ENCODE data around the gene CDADC1.
A peak's percentile ranks its signal among the peaks of the same experiment; 100 is the strongest.

The CDADC1 gene

DNA sequence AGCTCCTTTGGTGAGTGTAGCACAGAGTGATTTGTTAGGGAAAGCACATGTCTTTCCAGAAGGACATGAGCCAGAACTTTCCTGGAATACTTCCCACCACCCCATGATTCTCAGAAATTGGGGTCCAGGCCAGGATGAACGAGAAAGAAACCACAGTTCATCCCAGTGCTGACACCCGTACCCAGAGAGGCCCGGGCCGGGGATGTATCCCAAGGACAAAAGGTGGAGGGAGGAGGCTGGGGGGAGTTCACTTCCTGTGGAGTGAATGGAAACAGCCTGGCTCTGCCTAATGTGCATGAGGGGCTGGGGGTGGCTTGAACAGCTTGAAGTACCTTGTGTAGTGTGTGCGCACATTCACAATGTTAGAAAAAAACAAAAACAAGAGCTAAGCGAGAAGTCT, 47.5 kb downstream of the CDADC1 start:
- no peak for DNase-seq (ENCODE audit: low read depth)

DNA sequence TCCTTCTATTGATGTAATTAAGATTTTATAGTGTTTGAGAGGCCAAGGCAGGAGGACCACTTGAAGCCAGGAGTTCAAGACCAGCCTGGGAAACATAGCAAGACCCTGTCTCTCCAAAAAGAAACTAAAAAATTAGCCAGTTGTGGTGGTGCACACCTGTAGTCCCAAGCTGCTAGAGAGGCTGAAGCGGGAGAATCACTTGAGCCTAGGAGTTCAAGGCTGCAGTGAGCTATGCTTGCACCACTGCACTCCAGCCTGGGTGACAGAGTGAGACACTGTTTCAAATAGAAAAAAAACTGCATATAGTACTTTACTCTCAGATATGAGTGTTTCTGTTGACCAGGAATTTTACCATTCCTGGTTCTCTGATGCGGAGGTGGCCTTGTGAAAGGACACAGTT, 48.9 kb downstream of the CDADC1 start:
- no peak for DNase-seq (ENCODE audit: low read depth)

DNA sequence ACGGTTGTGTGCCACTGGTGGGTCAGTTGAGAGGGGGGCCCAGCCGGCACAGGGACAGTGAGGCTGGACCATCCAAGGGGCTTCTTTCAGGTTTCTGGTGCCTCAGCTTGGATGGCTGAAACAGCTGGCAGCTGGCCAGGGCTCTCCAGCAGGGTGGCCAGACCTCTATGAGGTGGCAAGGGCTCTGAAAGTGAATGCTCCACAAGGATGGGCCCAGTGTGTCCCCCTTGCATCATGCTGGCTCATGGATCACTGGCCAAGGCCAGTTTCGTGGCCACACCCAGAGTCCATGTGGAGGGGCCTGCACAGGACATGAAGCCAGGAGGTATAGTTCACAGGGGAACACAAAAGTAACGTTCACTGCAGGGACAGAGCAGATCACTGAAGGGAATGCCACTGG, 49.6 kb downstream of the CDADC1 start:
- no peak for DNase-seq (ENCODE audit: low read depth)

DNA sequence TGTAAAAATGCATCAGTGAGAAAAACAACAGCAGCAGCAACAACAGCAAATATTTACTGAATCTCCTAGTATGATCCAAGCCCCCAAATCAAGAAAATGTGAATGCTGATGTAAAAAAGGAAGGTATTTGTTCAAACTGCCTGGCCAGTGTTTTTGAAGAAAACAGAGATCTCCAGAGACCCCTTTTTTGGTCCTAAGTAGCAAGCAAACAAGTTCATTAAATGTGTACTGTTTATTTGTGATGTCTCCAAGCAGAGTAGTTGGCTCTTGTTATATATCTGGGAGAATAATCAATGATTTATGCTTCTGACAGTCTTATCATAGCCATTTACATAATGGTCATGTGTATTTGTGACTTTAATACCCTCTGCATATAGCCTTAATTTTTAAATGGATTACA, 50.7 kb downstream of the CDADC1 start:
- DNase-seq (ENCODE audit: low read depth): no peak

DNA sequence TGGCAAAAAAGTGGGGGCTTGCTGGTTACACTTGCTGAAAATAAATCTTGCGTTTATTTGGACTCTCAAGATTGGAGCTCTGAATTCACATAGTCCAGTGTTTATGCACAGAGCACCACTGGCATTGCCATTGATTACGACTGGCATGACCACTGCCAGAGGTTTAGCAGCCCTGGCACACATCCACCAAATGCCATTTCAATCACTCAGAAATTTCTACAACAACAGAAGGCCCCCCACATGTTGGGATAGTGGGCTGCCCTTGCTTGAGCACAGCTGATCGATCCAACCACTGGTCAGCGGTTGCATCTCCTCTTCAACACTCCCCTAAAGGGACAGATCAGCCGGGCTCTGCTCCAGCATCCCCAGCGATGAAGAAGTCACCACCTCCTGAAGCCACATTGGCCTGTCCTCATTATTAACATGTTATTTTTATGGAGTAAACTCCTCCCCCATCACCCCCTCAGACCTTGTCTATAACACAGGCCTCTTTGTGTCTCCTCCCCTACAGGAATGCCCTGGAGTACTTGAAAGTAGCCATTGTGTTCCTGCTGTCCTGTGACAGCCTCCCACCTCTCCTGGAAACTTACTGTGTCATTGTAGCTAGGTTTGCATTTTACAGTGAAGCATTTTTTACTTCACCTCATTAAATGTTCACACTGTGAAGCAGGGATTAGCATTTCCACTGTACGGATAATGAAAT, 51.3 kb downstream of the CDADC1 start:
- DNase-seq (ENCODE audit: low read depth): no peak

DNA sequence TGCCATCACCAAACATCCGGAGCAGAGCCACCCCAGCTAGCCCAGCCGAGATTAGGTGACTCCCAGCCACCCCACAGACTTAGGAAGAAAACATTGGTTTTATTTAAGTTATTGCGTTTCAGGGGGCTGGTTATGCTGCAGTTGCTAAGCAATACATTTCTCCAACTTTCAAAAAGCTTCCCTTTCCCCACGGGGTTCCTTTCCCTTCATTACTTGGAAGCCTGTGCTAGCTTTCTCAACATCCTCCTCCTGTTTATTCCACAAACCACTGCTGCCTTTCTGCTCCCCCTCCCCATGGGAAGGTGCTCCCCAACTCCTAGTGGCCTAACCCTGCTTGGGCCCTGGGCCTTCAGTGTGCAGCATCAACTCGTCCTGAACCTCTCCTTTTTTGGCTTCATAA, 52.6 kb downstream of the CDADC1 start:
- no peak for DNase-seq (ENCODE audit: low read depth)

DNA sequence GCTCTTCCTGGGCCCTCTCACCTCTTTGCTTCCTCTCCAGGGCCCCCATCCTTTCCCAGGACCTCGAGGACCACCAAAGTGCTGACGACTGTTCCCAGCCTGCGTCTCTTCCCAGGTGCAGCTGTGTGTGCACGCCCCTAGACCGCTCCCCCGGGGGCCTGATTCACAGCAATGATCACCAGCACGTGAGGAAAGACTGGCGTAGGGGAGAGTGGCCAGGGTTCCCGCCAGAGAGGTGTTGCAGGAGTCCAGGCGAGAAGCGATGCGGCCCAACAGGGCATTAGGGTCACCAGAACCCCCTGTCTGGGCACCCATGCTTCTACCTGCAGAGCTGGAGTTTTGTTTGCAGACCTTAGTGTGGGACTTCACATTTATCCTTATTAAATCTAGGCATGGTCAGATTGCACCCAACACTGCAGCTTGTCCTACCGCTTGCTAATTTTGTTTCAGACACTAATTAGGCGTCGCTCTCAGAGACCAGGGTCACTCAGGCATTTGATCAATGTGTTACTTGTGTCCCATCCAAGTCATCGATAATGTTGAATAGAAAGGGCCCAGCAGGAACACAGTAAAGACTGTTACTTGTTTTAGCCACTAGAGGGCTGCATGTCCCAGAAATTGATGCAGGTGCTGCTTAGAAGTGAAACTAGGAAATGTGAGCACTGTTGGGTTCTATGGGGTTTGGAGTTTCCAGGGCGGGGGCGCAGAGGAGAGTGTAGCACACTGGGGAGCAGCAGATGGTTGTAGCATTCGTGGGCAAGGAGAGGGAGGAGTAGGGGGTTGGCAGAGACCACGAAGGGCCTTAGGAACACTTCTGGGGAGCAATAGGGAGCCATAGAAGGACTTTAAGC, 53.2 kb downstream of the CDADC1 start:
- peak; percentile 39 for DNase-seq (ENCODE audit: low read depth)

DNA sequence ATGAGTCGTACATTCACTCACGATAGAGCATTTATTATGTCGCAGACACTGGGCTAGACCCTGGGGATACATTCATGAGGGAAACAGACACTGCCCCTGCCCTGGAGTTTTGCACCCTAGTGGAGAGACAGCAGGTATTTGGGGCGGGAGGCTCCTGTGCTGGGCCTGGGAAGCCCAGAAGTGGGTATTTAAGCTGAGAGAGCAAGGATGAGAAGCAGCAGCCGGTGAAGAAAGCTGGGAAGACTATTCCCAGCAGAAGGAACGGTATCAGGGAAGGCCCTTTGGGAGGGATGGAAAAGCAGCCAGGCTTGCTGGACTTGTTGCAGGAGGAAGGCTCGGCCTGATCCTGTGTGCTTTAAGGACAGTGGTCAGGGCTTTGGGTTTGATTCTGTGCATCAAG, 54.5 kb downstream of the CDADC1 start:
- DNase-seq (ENCODE audit: low read depth): no peak

DNA sequence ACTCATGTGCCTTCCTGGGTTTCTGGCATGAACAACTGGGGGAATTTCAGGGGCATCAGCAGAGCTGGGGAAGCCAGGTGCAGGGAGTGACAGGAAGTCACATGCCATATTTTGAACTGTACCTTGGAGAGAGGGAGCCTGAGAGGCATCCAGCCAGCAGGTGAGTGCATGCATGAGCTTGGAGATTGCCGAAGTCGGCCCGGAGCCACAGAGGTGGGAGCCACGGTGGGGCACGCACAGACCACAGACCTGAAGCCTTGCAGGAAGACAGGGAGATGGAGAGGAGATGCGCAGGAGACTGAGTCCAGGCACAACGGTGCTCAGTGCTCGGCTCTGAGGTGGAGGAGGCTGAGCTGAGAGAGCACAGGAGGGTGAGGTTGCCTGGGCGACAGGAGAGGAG, 55.1 kb downstream of the CDADC1 start:
- DNase-seq (ENCODE audit: low read depth): no peak

DNA sequence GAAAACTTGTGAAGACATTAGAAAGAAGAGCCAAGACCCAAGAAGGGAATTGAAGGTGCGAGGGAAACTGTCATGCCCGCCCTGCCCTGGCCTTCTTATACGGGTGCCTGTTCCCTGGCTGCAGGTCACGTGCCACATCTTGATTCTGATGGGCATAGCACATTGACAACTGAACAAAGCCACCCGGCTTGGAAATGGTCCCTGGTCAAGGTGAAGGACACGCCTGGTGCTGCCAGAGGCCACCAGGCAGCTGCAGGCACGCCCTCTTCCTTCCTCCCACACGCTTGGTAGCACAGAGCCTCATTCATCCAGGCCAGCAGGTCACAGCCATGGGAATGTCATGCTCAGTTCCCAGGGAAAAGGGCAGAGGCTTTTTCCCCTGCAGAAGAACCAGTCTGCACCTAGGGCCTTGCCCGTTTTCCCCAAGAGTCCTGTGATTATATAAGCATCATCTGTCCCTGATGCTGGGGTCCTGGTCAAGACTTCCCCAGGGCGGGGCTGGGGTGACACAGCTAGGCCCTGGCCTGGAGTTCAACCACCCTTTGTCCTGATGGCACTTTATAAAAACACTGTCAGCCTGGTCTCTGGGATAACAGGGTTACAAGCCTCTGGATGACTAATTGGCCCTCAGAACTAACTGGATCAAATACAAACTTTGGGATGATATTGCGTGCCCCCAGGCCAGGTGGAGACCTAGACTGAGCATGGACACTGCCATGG, 56.0 kb downstream of the CDADC1 start:
- no peak for DNase-seq (ENCODE audit: low read depth)

DNA sequence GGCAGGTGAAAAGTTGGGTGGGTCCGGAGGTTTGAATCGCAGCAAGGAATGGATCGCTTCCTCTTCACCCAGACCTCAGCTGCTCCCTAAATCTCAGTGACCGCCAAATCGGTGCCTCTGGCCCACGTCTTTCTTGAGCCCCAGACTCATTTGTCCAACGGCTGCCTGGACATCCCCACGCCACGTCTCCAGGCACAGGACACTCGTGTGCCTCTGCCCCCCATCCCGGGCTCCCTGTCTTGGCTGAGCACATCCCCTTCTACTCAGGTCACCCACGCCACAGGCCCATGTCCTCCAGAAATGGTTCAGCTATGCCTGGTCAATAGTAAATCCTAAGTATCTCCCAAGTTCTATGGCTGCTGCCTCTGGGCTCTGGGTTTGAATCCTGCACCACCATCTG, 56.6 kb downstream of the CDADC1 start:
- DNase-seq (ENCODE audit: low read depth): no peak

DNA sequence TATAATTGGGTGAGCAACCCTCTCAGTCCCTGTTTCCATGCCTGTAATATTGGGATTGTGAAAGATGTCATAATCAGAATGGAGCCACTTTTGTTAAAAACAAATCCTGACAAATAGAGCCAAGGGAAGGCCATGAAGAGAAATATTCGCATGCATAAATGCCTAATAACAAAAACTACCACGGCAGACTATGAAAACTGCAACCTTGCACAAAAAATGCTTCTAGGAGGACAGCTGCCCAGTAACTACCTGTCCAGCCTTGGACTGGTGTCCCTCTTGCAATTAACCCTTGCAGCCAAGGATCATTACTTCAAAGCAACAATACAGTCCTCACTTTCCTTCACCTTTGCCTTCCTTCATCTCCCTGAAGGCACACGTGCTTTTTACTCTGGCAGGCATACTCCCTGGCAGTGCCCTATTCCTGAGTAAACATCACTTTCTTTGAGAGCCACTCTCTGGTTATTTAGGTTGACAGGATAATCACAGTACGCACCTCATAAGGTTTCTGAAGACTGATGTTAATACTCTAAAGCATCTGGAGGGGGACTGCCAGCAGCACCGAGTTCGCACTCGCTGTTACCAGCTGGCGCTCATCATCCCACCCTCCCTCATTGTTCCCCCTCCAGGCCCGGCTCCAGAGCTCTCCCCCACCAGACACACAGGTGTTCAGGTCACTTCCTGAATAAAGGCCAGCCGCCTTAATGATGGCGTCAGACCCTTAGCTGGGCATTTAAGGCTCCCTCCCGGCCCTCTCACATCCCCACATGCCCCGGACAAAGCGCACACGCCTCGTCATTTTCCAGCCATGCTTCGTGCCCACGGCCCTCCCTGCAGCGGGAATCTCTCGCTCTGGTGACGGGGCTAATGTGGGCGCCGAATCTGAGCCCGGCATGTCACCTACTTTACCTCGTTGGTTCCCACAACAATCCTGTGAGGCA, 57.3 kb downstream of the CDADC1 start:
- DNase-seq (ENCODE audit: low read depth): no peak

DNA sequence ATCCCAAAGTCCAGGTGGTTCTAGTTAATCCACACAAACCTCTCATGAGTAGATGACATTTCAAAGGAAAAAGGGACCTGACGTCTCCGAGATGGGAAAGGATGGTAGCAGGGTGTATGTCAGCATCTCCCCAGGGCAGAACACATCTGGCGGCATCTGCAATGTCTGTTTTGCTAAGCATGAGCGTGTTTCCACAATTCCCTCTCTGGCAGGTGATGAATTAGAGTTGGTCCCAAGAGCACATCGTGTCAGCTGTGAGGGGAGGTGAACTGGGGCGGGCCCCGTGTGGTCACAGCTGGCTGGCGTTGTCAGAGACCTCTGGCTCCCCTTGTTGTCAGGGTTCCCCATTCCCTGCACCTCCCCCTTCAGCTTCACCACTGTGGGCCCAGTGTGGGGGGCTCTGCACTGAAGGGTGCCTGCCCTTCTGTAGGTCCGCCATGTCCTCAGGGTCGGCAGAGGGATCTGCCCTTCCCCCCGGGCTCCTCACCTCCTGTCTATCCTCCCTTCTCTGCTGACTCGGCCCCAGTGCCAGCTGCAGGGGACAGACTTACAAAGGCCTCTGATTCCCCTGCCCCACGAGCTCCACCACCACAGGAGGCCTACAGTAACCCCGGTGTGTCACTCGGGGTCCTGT, 58.2 kb downstream of the CDADC1 start:
- no peak for DNase-seq (ENCODE audit: low read depth)

DNA sequence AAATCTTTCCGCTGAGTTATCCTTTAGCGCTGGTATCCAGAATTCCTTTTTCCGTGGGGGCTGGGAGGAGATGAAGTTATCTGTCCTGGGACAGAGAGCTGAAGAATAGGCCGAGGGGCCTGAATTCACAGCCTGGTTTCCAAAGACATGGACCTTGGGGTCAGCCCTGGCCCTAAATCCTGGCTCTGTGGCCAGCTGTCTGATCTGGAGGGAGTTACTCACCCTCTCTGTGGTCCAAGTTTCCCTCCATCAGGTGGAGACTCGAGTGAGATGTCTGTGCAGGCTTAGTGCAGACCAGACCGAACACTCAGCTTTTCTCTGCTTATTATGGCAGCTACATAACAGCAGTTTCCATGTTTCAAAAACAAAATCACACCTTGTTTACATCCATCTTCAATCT, 59.6 kb downstream of the CDADC1 start:
- no peak for DNase-seq (ENCODE audit: low read depth)

DNA sequence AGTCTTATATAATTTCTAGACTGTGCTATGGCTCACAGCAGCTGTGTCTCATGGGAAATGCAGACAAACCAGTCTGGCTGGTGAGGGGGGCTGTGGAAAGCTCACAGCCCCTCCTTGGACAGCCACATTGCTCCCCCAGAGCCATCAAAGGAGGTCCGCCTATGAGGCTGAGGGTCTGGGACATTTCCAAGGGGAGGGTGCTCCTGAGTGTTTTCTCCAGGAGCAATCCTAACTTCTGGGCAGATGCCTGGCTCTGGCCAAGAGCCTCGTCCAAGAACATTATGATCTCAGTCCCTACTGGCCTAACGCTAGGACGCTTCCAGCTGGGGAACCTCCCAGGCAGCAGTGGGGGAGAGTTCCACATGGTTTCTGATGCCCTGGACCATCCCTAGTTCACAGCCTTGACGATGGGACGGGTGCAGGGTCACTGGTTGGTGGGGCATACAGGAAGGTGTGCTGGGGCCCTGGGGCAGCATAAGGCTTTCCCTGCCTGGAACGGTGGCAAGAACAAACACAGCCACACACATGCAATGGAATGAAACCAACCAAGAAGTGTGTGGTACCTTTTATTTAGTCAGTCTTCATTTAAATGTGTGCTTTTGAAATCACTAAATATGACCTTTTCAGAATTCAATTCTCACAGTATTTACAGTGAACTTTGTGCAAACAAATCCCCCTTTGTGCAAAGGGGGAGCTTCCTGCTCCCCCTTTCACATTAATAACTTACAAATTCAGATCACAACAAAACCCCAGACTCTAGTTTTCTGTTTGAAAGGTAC, 60.6 kb downstream of the CDADC1 start:
- no peak for DNase-seq (ENCODE audit: low read depth)

DNA sequence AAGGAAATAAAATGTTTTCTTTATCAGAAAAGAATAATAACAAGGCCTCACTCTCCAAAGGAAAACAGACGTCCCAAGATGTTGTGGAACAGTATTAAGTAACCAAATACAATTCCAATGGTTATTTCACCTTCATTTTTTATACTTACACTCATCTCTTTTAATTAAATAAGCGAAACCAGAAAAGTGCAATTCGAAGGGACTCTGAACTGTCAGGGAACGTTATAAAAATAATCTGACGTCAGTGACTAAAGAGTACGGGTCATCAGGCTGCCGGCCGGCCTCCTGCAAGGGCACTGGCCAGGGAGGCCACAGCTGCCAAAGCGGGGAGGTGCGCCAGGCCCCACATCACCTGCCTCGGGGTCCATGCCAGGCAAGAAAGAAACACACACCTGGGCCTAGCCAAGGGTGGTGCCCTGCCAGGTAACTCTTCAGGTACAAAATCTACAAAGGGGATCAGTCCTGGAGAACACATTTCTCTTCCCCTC, 61.2 kb downstream of the CDADC1 start:
- DNase-seq (ENCODE audit: low read depth): no peak

DNA sequence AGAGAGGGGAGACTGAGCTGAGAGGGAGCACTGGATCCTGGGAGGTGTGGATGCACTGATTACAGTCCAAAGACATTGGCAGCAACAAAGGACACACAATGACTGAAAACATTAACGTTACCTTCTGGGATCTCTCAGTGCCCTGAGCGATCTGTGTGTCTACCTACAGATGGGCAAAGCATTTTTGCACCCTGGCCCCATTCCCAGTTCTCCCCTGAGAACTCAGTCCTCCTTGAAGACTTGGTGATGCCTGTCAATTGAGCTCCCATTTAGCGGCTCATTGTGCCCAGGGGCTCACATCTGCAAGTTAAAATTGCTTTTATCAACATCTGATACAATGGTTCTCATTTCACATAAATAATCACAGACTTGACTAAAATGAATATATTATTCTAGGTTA, 62.5 kb downstream of the CDADC1 start:
- DNase-seq (ENCODE audit: low read depth): no peak

DNA sequence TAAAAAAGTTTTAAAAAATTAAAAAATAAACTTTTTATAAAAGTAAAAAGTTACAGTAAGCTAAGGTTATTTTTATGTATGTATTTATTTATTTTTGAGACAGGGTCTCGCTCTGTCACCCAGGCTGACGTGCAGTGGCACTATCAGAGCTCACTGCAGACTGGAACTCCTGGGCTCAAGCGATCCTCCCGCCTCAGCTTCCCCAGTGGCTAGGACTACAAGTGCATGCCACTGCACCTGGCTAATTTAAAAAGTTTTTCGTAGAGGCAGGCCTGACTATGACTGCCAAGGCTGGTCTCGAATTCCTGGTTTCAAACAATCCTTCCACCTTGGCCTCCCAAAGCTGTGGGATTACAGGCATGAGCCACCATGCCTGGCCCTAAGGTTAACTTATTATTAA, 64.1 kb downstream of the CDADC1 start:
- DNase-seq (ENCODE audit: low read depth): no peak

DNA sequence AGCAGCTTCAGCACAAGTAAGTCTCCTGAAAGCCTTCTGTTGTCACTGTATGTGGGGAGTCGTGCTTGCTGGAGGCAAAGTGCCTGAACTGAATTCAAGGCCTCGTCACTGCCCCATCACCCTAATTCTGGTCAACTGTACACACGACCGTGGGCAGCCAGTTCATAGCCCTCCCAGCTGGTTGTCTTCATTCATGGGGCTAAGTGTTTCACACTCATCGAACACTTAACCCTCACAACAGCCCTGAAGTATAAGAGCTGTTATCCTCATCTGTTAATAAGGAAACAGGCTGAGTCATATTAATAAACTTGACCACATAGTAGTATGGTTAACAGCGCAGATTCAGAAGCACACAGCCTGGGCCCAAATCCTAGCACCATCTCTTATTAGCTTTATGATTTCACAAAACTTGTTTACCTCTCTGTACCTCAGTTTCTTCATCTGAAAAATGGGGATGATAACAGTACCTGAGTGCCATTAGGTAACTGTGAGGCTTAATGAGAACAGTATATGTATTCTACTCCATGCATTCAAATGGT, 66.7 kb downstream of the CDADC1 start:
- no peak for DNase-seq (ENCODE audit: low read depth)

DNA sequence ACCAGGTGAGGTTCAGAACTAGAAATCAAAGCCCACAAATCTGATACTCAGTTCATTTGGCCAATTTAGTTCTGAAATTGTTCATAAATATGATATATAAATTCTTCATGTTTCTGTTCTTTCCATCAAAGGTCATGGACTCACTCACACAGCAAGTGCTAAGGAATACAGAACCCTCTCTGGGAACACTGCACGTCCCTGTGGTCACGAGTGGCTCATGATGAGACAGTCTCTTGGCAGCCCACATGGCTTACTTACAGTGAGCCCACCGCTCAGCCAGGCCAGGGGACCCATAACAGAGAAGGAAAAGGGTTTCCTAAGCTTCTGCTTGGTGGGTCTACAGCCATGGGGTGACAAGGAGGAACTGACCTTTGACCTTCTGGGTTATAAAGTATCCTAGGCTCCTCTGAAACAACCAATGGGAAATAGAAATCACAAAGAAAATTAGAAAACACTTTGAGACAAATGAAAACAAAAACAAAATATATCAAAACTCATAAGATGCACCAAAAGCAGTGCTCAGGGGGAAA, 67.4 kb downstream of the CDADC1 start:
- DNase-seq (ENCODE audit: low read depth): no peak
